Activated gamma-delta T cell treated with Interleukin-2 at 50 U/mL for 16 hours (primary cell): ENCODE data around the gene NDEL1.
"Not testable (repeated sequence)": the region's sequence is repeated elsewhere in the genome, so short reads cannot be mapped to it uniquely, and the experiment has no call there.

Source experiments
- DNase-seq: peaks from one replicate; pipeline ENCODE4 v3.0.0-alpha.2; 2020

NDEL1 gene

GRCh38 chr17:8435245-8436168, at the start of gene NDEL1:
NDEL1 (plus strand) TSS chr17:8435884; CDS start chr17:8444272, 8,388 bp downstream.
- peak; percentile 99 for DNase-seq

DNA sequence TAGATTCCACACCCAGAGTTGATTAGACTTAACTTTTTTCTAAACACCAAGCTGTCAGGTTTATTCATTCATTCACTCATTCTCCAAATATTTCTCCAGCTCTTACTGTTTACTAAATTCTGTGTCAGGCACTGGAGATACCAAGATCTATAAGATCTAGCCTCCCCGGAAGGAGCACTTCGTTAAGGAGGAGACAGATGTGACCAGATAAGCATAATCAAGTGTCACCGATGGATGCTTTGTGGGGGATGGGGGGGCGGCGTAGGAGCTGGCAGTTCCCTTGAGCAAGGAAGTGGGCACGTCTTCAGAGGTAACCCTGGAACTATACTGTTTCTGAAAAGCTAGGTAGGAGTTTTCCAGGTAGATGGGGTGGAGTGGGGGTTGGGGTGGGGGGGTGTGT, 48.8 kb upstream of the NDEL1 start:
- DNase-seq: no peak

- DNase-seq: peak; percentile 37
Observed at GRCh38 chr17:8387914-8388651, 47.6 kb upstream of the NDEL1 start.

DNA sequence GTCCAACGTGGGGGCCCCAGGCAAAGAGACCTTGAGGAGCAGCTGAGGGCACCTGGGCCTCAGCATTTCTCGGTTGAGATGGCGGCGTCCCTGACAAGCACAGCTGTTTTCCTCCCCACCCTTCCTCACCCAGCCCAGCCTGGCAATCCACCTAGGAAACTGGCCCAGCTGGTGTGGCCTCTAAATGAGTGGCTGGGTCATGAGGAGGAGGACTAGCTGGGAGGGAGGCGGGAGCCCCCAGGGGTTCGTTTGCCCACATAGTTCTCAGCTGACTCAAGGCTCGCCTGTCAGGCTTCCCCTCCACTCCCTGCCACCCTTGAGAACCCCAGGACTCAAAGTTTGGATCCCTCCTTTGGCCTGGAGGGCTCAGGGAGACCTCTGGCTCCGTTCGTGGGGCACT, 44.0 kb upstream of the NDEL1 start:
- no peak for DNase-seq

GRCh38 chr17:8392274-8392673, 43.4 kb upstream of the NDEL1 start:
- DNase-seq: no peak

- no peak for DNase-seq
Observed at GRCh38 chr17:8392674-8393469, 42.8 kb upstream of the NDEL1 start.

- peak; percentile 34 for DNase-seq
Observed at GRCh38 chr17:8393470-8394231, 42.0 kb upstream of the NDEL1 start.

GRCh38 chr17:8394497-8394896, 41.2 kb upstream of the NDEL1 start:
- DNase-seq: not testable (repeated sequence)

- no peak for DNase-seq
Observed at GRCh38 chr17:8397636-8398035, 38.0 kb upstream of the NDEL1 start, which contains the start of gene RNF222. RNF222 (minus strand) TSS chr17:8397827; CDS start chr17:8393461, 4,366 bp downstream.

- no peak for DNase-seq
Observed at GRCh38 chr17:8398980-8399379, 36.7 kb upstream of the NDEL1 start.

DNA sequence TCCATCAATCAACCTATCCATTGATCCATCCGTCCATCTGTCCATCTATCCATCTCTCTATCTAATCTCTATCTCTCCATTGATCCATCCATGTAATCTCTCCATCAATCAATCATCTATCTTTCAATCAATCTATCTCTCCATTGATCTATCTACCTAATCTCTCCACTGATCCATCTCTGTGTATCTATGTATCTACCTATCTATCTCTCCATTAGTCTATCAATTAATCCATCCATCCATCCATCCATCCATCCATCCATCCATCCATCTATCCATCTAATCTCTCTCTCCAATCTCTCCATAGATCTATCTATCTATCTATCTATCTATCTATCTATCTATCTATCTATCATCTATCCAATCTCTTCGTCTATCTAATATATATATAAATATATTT, 34.6 kb upstream of the NDEL1 start:
- no peak for DNase-seq

DNA sequence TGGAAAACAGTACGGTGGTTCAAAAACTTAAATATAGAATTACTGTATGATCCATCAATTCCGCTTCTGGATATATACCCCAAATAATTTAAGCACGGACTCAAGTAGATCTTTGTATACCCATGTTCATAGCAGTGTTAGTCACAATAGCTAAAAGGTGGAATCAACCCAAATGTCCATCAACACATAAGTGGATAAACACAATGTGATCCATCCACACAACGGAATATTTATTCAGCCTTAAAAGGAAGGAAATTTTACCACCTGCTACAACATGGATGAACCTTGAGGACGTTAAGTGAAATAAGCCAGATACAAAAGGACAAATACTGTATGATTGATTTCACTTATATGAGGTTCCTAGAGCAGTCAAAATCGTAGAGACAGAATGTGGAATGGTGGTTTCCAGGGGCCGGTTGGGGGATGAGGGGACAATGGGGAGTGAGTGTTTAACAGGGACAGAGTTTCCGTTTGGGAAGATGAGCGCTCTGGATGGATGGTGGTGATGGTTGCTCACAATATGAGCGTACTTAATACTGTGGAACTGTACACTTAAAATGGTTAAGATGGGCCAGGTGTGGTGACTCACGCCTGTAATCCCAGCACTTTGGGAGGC, 32.7 kb upstream of the NDEL1 start:
- DNase-seq: no peak

DNA sequence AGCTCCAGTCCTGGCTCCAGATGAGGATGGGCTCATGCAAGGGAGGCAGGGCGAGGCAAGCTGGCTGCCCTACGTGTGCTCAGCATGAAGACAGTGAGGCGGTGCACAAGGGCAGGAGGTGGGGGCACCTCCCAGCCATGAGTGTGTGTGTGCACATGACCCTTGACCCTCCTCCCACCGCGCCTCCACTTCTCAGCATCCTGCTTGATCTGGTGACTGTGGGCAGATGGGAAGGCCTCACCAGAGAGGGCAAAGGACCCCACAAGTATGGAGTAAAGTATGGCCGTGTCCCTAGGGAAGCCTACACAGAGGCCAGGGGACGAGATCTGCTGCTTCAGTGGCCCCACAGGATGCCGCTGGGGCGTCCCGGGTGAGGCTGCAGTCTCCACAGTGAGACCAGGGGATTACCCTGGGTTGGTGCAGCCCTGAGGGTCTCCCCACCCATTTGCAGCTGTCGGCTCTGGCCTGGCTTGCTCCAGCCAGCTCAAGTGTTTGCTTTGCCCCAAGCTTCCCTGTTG, 30.1 kb upstream of the NDEL1 start:
- no peak for DNase-seq

GRCh38 chr17:8406174-8406573, 29.5 kb upstream of the NDEL1 start:
- no peak for DNase-seq

DNA sequence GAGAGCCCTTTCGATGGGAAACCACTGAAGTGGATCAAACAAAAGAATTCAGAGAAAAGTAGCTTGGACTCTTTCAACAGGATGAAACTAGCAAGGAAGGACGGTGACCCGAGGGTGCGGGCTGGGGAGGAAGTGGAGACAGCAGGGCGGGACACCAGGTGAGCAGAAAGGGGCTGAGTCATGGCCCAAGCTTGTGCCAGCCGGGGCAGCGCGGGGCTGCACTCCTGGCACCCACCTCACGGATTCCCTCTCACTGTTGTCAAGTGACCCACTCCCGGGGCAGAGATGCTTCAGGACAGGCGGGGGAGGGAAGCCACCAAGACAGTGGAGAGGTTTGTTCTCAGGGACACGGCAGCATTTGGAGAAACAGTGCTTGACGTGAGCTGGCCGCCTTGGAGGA, 27.3 kb upstream of the NDEL1 start:
- no peak for DNase-seq

DNA sequence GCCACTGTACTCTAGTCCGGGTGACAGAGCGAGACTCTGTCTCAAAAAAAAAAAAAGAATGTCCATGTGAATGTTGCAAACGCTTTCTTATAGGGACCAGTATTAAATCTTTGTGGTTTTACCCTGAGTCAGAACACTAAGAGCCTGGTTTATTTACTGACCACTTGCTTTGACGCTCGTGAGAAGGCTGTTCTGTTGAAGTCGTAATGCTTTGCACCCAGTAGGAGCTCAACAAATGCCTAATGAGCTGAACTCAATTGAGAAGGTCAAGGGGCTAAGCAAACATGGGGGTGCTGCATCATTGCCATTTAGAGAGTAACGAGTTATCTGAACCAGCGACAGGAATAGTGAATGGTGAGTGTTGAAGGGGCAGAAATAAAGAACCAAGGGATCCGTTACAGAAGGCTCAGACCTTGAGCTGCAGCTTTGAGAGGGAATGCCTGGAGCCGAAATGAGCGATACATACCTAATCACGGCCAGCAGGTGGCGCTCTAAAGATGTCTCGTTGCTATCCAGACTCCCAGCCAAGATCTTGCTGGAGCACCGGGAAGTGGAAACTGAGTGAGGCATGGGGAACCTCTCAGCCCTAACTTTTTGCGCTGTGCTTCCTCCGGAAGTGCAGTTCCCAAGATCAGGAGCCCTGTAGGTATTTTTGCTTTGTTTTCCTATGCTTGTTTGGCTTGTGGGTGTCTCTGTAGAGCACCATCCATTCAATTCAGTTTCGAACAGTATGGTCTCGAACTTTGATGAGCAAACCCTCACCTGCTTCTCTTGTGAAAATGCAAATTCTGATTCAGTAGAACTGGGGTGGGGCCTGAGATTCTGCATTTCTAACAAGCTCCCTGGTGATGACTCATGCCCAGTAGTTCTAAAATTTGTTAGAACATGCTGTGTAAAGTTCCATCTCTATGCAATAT, 25.5 kb upstream of the NDEL1 start:
- DNase-seq: peak; percentile 77

- no peak for DNase-seq
Observed at GRCh38 chr17:8410883-8411238, 24.8 kb upstream of the NDEL1 start.

GRCh38 chr17:8412089-8412488, 23.6 kb upstream of the NDEL1 start:
- DNase-seq: no peak

DNA sequence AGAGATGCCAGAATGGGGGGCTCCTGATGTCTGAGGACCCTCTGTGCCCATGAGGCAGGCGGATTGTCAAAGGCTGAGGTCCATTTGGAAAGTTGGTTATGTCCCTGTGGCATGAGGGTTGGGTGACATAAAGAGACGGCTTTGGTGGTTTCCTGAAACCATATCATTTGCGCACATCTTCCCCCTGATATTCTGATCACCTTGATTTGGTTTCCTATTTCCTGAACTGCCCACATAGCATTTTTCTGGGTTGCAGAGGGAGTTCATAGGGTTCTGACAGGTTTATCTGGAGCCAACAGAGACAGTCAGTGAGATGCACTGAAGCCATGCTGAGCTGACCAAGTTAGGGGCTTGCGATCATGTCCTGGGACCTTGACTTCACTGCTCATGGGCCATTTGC, 22.4 kb upstream of the NDEL1 start:
- no peak for DNase-seq

DNA sequence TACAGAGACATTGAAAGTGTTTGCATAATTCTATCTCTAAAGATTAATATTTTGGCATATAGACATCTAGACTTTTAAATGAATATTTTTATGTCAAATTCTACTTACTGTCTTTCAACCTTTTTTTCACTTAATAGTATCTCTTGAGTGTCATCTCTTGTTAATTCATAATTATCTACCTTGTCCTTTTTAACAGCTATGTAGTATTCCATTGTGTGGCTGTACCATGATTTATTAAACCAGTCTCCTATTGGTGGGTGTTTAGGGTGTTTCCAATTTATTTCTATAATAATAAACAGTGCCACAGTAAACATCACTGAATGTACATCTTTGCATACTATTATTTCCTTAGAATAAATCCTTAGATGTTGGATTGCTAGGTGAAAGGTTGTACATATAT, 21.7 kb upstream of the NDEL1 start:
- no peak for DNase-seq

DNA sequence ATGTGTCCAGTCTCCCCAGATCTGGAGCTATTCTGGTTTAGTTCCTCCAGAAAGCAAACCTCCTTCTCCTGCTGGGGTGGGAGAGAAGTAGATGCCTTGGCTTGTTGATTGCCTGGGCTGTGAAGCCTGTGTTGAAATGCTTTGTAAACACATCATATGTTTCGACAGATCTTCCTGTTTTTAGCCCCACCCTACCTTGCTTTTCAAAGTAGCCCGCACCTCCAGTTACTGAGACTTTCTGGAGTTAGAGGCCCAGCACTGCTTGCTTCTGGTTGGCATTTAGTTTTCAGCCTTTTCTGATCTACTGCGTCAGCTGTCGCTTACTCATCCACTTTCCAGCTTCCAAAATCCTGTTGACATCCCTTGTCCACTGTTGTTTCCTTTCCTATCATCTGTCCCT, 17.9 kb upstream of the NDEL1 start:
- DNase-seq: no peak
